K562 treated with DMSO at 1 percent for 12 hours (cell line): ENCODE results near the gene AQP1. TPM values are rescaled to one million over a fixed set of nuclear protein-coding genes. Genes with fewer than 3 reads are reported as not detected.

Experiments used
- total RNA-seq: library from RNA; unstranded; fragments of 300-600 nt; gene quantifications from 2 replicates; pipeline ENCODE4 v1.2.3, GENCODE V29; 2022; ENCODE audit not compliant: insufficient read depth

Gene AQP1
- 0.99 and 2.1 TPM in 2 replicates for total RNA-seq

DNA sequence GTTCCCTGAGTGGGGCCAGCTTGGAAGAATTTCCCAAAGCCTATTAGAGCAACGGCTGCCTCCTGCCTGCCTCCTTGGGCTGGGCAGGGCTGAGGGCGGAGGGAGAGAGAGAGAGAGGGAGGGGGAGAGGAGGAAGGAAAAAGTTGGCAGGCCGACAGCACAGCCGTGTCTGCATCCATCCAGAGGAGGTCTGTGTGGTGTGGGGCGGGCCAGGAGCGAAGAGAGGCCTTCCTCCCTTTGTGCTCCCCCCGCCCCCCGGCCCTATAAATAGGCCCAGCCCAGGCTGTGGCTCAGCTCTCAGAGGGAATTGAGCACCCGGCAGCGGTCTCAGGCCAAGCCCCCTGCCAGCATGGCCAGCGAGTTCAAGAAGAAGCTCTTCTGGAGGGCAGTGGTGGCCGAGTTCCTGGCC is at the start of gene AQP1:
AQP1 (plus strand) TSS at position 293 of the 409 bp plus-strand sequence; CDS start at position 350, 57 bp downstream.

DNA sequence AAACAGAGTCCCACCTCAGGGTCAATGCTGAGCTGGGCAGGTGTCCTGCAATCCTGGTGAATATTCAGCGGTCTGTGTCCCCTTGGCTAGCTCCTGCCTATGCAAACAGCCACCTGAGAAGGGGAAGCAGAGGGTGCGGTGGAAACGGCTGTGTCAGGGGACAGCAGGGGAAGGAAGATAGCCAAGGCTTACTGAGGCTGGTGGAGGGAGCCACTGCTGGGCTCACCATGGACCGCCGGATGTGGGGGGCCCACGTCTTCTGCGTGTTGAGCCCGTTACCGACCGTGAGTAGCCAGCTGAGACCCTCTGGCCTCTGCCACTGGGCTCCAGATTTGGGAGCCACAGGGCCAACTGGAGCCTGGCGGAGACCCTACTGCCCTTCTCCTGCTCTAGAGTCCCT is 52.2 kb downstream of the AQP1 start, which contains the start of gene GHRHR:
GHRHR (plus strand) TSS at position 112 of the 400 bp plus-strand sequence; CDS start at position 228, 116 bp downstream.

Other genes with a start within 250 kb of the AQP1 start
- not detected in 2 replicates for gene CRHR2, start 229.4 kb upstream of the AQP1 start, total RNA-seq
- not detected in 2 replicates for gene INMT, start 159.7 kb upstream of the AQP1 start, total RNA-seq
- gene MINDY4, start 140.4 kb upstream of the AQP1 start, total RNA-seq, result 4.6 and 8.9 TPM in 2 replicates
- gene GHRHR, start 52.1 kb downstream of the AQP1 start, total RNA-seq, result not detected in 2 replicates
- not detected in 2 replicates for gene ADCYAP1R1, start 140.5 kb downstream of the AQP1 start, total RNA-seq